Measurements from ENCODE around the gene PDE10A.

The PDE10A gene

GRCh38 chr6:165664559-165665383 is 1.7 kb upstream of the PDE10A start:
- no peaks in the 10 kb centered on the region for H3K9me3 Mint-ChIP-seq
- peaks cover 42% of the 10 kb centered on the region for H3K27me3 Mint-ChIP-seq
- no peaks in the 10 kb centered on the region for H3K36me3 Mint-ChIP-seq (ENCODE audit: low read depth)
- H3K4me1 Mint-ChIP-seq: peaks cover 5% of the 10 kb centered on the region
- H3K4me3 Mint-ChIP-seq: no peak overlapping the region
- no peak for DNase-seq
- ATAC-seq: no peak
- H3K27ac Mint-ChIP-seq: no peak overlapping the region

DNA sequence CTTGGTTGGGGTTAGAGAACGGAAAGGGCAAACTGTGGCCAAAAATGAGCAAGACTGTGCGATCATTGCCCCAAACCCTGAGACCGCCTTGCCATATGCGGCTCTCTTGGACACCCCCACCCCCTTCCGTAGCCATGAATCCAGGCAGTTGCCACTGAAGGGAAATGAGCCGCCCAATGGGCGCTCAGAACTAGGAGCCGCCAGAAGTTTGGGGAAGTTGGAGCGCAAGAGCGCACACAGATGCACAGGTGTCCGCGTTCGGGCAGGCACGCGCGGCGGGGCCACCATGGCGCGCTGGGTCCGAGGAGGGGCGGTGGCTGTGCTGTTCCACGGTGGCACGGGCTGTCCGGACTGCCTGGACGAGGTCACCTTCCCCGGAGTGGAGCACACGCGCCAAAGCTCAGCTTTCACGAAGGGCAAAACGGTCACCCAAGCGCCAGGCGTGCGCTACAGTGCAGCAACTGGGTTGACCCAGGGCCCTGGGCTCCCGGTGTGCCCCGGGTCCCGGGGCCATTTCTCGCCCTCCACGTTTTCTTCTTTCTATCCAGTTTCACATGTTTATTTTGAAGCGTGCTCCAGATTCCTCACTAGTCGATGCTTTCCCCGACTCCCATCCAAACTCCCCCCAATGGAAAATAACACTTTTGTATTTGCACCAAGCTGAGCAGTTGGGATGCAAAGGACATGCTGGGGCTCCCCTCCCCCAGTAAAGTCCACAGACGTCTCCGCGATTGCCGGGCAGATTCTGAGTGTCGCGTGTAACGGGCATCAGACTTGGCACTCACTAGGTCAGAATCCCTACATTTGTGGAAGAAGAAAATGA is 906 bp upstream of the PDE10A start:
- no peak overlapping the region for H3K4me3 Mint-ChIP-seq
- H3K36me3 Mint-ChIP-seq (ENCODE audit: low read depth): no peaks in the 10 kb centered on the region

DNA sequence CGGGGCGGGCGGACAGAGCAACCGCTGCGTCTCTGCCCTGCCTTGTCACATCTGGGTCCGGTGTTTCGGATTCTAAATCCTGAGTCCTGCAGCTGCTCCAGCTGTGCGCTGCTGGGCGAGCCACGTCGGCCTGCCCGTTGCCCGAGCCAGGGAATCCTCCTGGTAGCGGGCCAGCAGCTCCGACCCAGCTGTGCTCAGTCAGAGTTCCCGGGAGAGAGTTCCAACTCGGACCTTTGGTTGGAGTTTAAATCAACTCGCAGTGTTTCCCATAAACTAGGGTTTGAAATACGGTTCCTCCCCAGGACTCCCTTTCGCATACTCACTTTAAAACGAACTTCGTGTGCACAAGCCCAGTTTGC is 315 bp upstream of the PDE10A start:
- H3K36me3 Mint-ChIP-seq (ENCODE audit: low read depth): no peaks in the 10 kb centered on the region
- DNase-seq (no peak), ATAC-seq (no peak)
- no peak overlapping the region for H3K27ac Mint-ChIP-seq
- no peak overlapping the region for H3K4me3 Mint-ChIP-seq
- H3K4me1 Mint-ChIP-seq: peaks cover 5% of the 10 kb centered on the region
- H3K27me3 Mint-ChIP-seq: peaks cover 52% of the 10 kb centered on the region
- no peaks in the 10 kb centered on the region for H3K9me3 Mint-ChIP-seq

More for the DNA sequence above, 906 bp upstream of the PDE10A start:
- peaks cover 49% of the 10 kb centered on the region for H3K27me3 Mint-ChIP-seq
- DNase-seq: no peak
- H3K9me3 Mint-ChIP-seq: no peaks in the 10 kb centered on the region
- peaks cover 5% of the 10 kb centered on the region for H3K4me1 Mint-ChIP-seq
- ATAC-seq: no peak
- peak overlapping the region; percentile 59 for H3K27ac Mint-ChIP-seq

DNA sequence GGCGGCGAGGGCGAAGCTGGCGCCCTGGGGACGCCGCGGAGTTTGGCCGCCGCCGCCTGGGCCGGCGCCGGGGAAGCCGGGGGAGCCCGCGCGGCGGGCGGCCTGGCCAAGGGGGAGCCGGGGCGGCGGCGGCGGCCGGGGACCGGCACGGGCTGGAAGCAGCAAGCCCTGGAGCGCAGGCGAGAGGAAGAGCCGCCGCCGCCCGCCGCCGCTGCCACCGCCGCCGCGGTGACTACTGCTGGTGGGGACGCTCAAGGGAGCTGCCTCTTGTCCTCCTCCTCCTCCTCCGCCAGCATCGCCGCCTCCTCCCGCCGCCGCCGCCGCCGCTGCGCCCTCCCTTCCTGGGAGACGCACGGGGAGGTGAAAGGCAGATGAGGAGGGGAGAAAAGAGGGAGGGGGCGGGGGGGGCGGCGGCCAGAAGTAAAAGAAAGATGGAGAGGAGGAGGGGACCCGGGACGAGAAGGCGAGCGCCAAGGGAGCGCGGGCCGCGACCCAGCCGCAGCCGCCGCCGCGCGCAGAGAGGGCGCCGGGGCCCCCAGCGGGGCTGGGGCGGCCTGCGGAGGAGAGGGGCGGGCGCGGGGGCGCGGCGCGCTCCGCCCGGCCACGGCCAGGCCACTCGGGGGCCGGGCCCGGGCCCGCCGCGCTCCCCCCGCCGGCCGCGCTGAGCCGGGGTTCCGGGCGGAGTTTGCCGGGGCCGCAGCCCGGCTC is 846 bp downstream of the PDE10A start:
- Mint-ChIP-seq H3K9me3 (no peaks in the 10 kb centered on the region), H3K4me1 (peaks cover 5% of the 10 kb centered on the region), H3K27ac (no peak overlapping the region), H3K27me3 (peaks cover 59% of the 10 kb centered on the region), H3K4me3 (no peak overlapping the region), H3K36me3 (ENCODE audit: low read depth) (no peaks in the 10 kb centered on the region)
- ATAC-seq: no peak
- DNase-seq: no peak

DNA sequence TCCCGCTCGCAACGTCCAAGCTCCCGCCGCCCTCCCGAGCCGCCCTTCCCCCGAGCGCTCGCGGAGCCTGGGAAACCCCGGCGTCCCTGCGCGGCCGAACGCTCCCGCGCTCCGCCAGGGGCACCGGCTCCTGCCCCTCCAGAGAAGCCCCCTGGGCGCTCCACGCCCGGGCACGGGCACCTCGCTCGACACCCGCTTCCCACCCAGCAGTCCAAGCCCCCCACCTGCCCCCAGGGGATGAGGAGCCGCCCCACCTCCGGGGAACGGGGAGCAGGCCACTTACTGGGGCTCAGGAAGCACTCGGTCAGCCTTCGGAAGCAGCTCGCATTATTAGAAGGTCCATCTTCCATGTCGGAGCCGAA is 1.4 kb downstream of the PDE10A start:
- ATAC-seq (no peak), DNase-seq (no peak)
- Mint-ChIP-seq H3K36me3 (ENCODE audit: low read depth) (no peaks in the 10 kb centered on the region), H3K27ac (no peak overlapping the region), H3K4me3 (no peak overlapping the region), H3K9me3 (no peaks in the 10 kb centered on the region), H3K4me1 (peaks cover 5% of the 10 kb centered on the region), H3K27me3 (peaks cover 56% of the 10 kb centered on the region)

- no peaks in the 10 kb centered on the region for H3K9me3 Mint-ChIP-seq
These were observed 2.0 kb downstream of the PDE10A start for GRCh38 chr6:165660857-165661663.

GRCh38 chr6:165659945-165660856 is 2.8 kb downstream of the PDE10A start:
- Mint-ChIP-seq H3K27me3 (peaks cover 47% of the 10 kb centered on the region), H3K36me3 (ENCODE audit: low read depth) (no peaks in the 10 kb centered on the region), H3K4me3 (no peak overlapping the region), H3K9me3 (no peaks in the 10 kb centered on the region), H3K27ac (no peak overlapping the region), H3K4me1 (peaks cover 5% of the 10 kb centered on the region)
- ATAC-seq: no peak
- no peak for DNase-seq

More at GRCh38 chr6:165660857-165661663, 2.0 kb downstream of the PDE10A start:
- DNase-seq: no peak
- Mint-ChIP-seq H3K27ac (no peak overlapping the region), H3K27me3 (peaks cover 52% of the 10 kb centered on the region), H3K4me1 (peaks cover 5% of the 10 kb centered on the region), H3K36me3 (ENCODE audit: low read depth) (no peaks in the 10 kb centered on the region), H3K4me3 (no peak overlapping the region)
- ATAC-seq: no peak

GRCh38 chr6:165658395-165659058 is 4.5 kb downstream of the PDE10A start:
- no peak overlapping the region for H3K27ac Mint-ChIP-seq
- ATAC-seq: no peak
- H3K9me3 Mint-ChIP-seq: no peaks in the 10 kb centered on the region

GRCh38 chr6:165657325-165657680 is 5.7 kb downstream of the PDE10A start:
- Mint-ChIP-seq H3K9me3 (no peaks in the 10 kb centered on the region), H3K4me1 (no peaks in the 10 kb centered on the region), H3K4me3 (no peak overlapping the region), H3K27ac (no peak overlapping the region), H3K36me3 (ENCODE audit: low read depth) (no peaks in the 10 kb centered on the region), H3K27me3 (peaks cover 27% of the 10 kb centered on the region)
- ATAC-seq (no peak), DNase-seq (no peak)

More at GRCh38 chr6:165658395-165659058, 4.5 kb downstream of the PDE10A start:
- no peaks in the 10 kb centered on the region for H3K36me3 Mint-ChIP-seq (ENCODE audit: low read depth)
- H3K4me1 Mint-ChIP-seq: peaks cover under 1% of the 10 kb centered on the region
- H3K27me3 Mint-ChIP-seq: peaks cover 30% of the 10 kb centered on the region
- no peak for DNase-seq
- H3K4me3 Mint-ChIP-seq: no peak overlapping the region

- no peaks in the 10 kb centered on the region for H3K36me3 Mint-ChIP-seq (ENCODE audit: low read depth)
- H3K9me3 Mint-ChIP-seq: no peaks in the 10 kb centered on the region
- ATAC-seq (no peak), DNase-seq (no peak)
- H3K27ac Mint-ChIP-seq: no peak overlapping the region
- peaks cover 25% of the 10 kb centered on the region for H3K27me3 Mint-ChIP-seq
- no peaks in the 10 kb centered on the region for H3K4me1 Mint-ChIP-seq
- no peak overlapping the region for H3K4me3 Mint-ChIP-seq
These were observed 6.3 kb downstream of the PDE10A start for GRCh38 chr6:165656581-165657324.

GRCh38 chr6:165655191-165655590 is 7.8 kb downstream of the PDE10A start:
- no peaks in the 10 kb centered on the region for H3K9me3 Mint-ChIP-seq
- H3K4me1 Mint-ChIP-seq: no peaks in the 10 kb centered on the region
- peaks cover 21% of the 10 kb centered on the region for H3K27me3 Mint-ChIP-seq
- no peaks in the 10 kb centered on the region for H3K36me3 Mint-ChIP-seq (ENCODE audit: low read depth)
- no peak for ATAC-seq
- no peak overlapping the region for H3K27ac Mint-ChIP-seq
- H3K4me3 Mint-ChIP-seq: no peak overlapping the region
- no peak for DNase-seq

DNA sequence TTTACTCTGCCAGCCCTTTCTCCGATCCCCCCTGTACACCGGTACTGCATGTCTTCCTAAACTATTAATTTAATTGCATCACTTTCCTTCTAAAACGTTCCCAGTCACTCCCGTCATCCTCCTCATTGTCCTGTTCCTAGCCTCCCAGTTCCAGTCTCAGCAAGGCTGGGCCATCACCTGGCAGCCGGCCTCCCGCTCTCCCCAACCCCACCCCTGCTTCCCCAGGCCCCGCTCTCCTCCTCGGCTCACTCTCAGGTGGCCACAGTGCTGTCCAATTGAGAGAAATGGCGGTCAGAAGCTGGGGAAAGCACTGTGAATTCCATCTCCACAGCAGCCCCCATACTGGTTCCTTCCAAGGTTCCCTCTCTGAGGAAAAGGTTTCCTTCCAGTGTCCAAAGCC is 8.9 kb downstream of the PDE10A start:
- H3K36me3 Mint-ChIP-seq (ENCODE audit: low read depth): no peaks in the 10 kb centered on the region
- peaks cover 12% of the 10 kb centered on the region for H3K27me3 Mint-ChIP-seq
- H3K9me3 Mint-ChIP-seq: no peaks in the 10 kb centered on the region
- no peaks in the 10 kb centered on the region for H3K4me1 Mint-ChIP-seq
- no peak overlapping the region for H3K27ac Mint-ChIP-seq
- no peak for ATAC-seq
- DNase-seq: no peak
- no peak overlapping the region for H3K4me3 Mint-ChIP-seq
